Mesenchymal stem cell (in vitro differentiated cells and primary cell): ENCODE data around the gene OTX2.

Source experiments
- DNase-seq: peaks from one replicate; pipeline ENCODE4 v3.0.0-alpha.2; 2013
- H2AFZ ChIP-seq: one replicate; pipeline ENCODE4 v1.6.1; 2013; ENCODE audit warnings: low read depth, mild to moderate bottlenecking, control low read depth, inconsistent platforms, low read length, moderate library complexity
- H2AK5ac ChIP-seq: 2 replicates; pipeline ENCODE4 v1.6.1; 2013; ENCODE audit warnings: low read length, moderate library complexity, mild to moderate bottlenecking, inconsistent platforms; ENCODE audit not compliant: severe bottlenecking
- H2BK120ac ChIP-seq: one replicate; pipeline ENCODE4 v1.6.1; 2013; ENCODE audit warnings: low read depth, mild to moderate bottlenecking, inconsistent platforms, low read length, moderate library complexity
- H2BK12ac ChIP-seq, 2 experiments: one replicate each; pipeline ENCODE4 v1.6.1; 2013; ENCODE audit warnings: inconsistent platforms in 2 of 2, low read length in 2 of 2, mild to moderate bottlenecking in 2 of 2, moderate library complexity in 2 of 2, control low read depth in 1 of 2
- H2BK15ac ChIP-seq: one replicate; pipeline ENCODE4 v1.6.1; 2013; ENCODE audit warnings: mild to moderate bottlenecking, low read depth, inconsistent platforms; ENCODE audit not compliant: poor library complexity, severe bottlenecking
- H2BK5ac ChIP-seq: 2 replicates; pipeline ENCODE4 v1.6.1; 2013; ENCODE audit warnings: low read depth, mild to moderate bottlenecking, low read length, control low read depth, inconsistent platforms; ENCODE audit not compliant: poor library complexity, severe bottlenecking
- H3K14ac ChIP-seq, 2 experiments: one replicate each; pipeline ENCODE4 v1.6.1; 2013; ENCODE audit warnings: inconsistent platforms in 2 of 2, low read length in 2 of 2, control low read depth in 1 of 2, mild to moderate bottlenecking in 1 of 2, moderate library complexity in 1 of 2
- H3K18ac ChIP-seq, 2 experiments: one replicate each; pipeline ENCODE4 v1.6.1; 2013; ENCODE audit warnings: inconsistent platforms in 2 of 2, low read length in 2 of 2, control low read depth in 1 of 2, low read depth in 1 of 2, mild to moderate bottlenecking in 1 of 2
- H3K23ac ChIP-seq, 2 experiments: one replicate each; pipeline ENCODE4 v1.6.1; 2013; ENCODE audit warnings: inconsistent platforms in 2 of 2, low read length in 2 of 2, mild to moderate bottlenecking in 2 of 2, moderate library complexity in 2 of 2, control low read depth in 1 of 2
- H3K27ac ChIP-seq: 2 replicates; pipeline ENCODE4 v1.5.1; 2013; ENCODE audit warnings: mild to moderate bottlenecking, moderate library complexity, low read length, control low read depth, inconsistent platforms; ENCODE audit not compliant: poor library complexity, severe bottlenecking
- H3K27me3 ChIP-seq, 2 experiments: 2 replicates each; pipeline versions ENCODE4 v1.6.1 to v1.7.0; 2013; ENCODE audit warnings: low read length in 2 of 2, mild to moderate bottlenecking in 2 of 2, moderate library complexity in 2 of 2, control low read depth in 1 of 2, inconsistent platforms in 1 of 2; ENCODE audit not compliant: control insufficient read depth in 1 of 2, insufficient read depth in 1 of 2
- H3K36me3 ChIP-seq, 2 experiments: 2 replicates each; pipeline versions ENCODE4 v1.6.1 to v1.7.0; 2013; ENCODE audit warnings: low read length in 2 of 2, control low read depth in 1 of 2, inconsistent platforms in 1 of 2, low read depth in 1 of 2, mild to moderate bottlenecking in 1 of 2; ENCODE audit not compliant: insufficient read depth in 2 of 2, control insufficient read depth in 1 of 2
- H3K4ac ChIP-seq, 2 experiments: one replicate each; pipeline ENCODE4 v1.6.1; 2013; ENCODE audit warnings: inconsistent platforms in 2 of 2, low read length in 2 of 2, mild to moderate bottlenecking in 2 of 2, moderate library complexity in 2 of 2, control low read depth in 1 of 2, low read depth in 1 of 2
- H3K4me1 ChIP-seq: 2 replicates; pipeline ENCODE4 v1.6.1; 2013; ENCODE audit warnings: low read depth, low read length, control low read depth; ENCODE audit not compliant: control insufficient read depth, insufficient read depth
- H3K4me2 ChIP-seq: 2 replicates; pipeline ENCODE4 v1.6.1; 2013; ENCODE audit warnings: low read length, mild to moderate bottlenecking, inconsistent platforms; ENCODE audit not compliant: poor library complexity, severe bottlenecking
- H3K4me3 ChIP-seq, 2 experiments: 2 replicates each; pipeline versions ENCODE4 v1.5.1 to v1.7.0; 2013; ENCODE audit warnings: low read length in 2 of 2, mild to moderate bottlenecking in 2 of 2, control low read depth in 1 of 2, low read depth in 1 of 2; ENCODE audit not compliant: insufficient read depth in 1 of 2
- H3K79me1 ChIP-seq: replicated peaks from 2 replicates; pipeline ENCODE4 v1.6.1; 2013; ENCODE audit warnings: mild to moderate bottlenecking, control low read depth, low read length, inconsistent platforms; ENCODE audit not compliant: poor library complexity, severe bottlenecking
- H3K9ac ChIP-seq: 2 replicates; pipeline ENCODE4 v1.7.0; 2013; ENCODE audit warnings: mild to moderate bottlenecking, low read length, moderate library complexity
- H3K9me3 ChIP-seq: 2 replicates; pipeline ENCODE4 v1.7.0; 2013; ENCODE audit warnings: mild to moderate bottlenecking, low read length; ENCODE audit not compliant: control insufficient read depth
- H4K8ac ChIP-seq: one replicate; pipeline ENCODE4 v1.6.1; 2013; ENCODE audit warnings: inconsistent platforms, mild to moderate bottlenecking, low read length, moderate library complexity
- H4K91ac ChIP-seq: one replicate; pipeline ENCODE4 v1.6.1; 2013; ENCODE audit warnings: mild to moderate bottlenecking, low read length, inconsistent platforms
- WGBS: methylation state at CpG from one replicate; pipeline ENCODE4 v1.1.7; 2013; ENCODE audit warnings: mixed read lengths; 5-methylcytosine and 5-hydroxymethylcytosine counted together

The OTX2 gene

DNA sequence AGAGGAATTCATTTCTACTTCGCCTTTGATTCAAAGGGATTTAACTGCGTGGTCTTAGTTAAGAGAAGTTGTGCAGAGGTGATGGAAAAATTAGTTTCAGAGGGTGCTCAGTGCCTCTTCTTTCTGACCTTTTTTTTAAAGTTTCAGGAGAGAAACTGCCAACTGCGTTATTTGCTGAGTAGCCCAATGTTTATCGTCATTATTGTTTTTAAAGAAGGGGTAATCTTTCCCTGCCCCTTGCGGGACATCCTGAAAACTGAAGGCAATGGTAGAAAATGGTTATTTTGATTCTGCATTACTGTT, 11.0 kb downstream of the OTX2 start:
- no peaks in the 10 kb centered on the region for H3K79me1 ChIP-seq
- no peak overlapping the region for H2BK120ac ChIP-seq
- H3K4me1 ChIP-seq = peaks cover 8% of the 10 kb centered on the region
- no peak overlapping the region for H4K8ac ChIP-seq
- no peak overlapping the region for H2BK15ac ChIP-seq
- H3K23ac ChIP-seq = no peak overlapping the region
- no peaks in the 10 kb centered on the region for H3K36me3 ChIP-seq
- H3K4me3 ChIP-seq = no peak overlapping the region
- peaks cover 5% of the 10 kb centered on the region for H3K9me3 ChIP-seq
- no peak overlapping the region for H4K91ac ChIP-seq
- H2BK5ac ChIP-seq = no peak overlapping the region
- H2AFZ ChIP-seq = no peak overlapping the region
- no peak for DNase-seq
- H3K4me2 ChIP-seq = no peak overlapping the region
- no peak overlapping the region for H3K9ac ChIP-seq
- H3K14ac ChIP-seq = no peak overlapping the region
- H2AK5ac ChIP-seq = no peak overlapping the region
- no peak overlapping the region for H2BK12ac ChIP-seq
- no peak overlapping the region for H3K27ac ChIP-seq
- H3K4ac ChIP-seq = no peak overlapping the region
- no peak overlapping the region for H3K18ac ChIP-seq
- WGBS = 27% methylated on average over 5 of the region's 5 CpGs
- H3K27me3 ChIP-seq = peaks cover 92 to 99% of the 10 kb centered on the region in 2 experiments

- 25% methylated on average over 35 of the region's 41 CpGs for WGBS
- Histone ChIP-seq H3K9ac (no peak overlapping the region), H3K9me3 (peaks cover 5% of the 10 kb centered on the region)
These were observed 11.6 kb downstream of the OTX2 start for GRCh38 chr14:56798447-56799342.

DNA sequence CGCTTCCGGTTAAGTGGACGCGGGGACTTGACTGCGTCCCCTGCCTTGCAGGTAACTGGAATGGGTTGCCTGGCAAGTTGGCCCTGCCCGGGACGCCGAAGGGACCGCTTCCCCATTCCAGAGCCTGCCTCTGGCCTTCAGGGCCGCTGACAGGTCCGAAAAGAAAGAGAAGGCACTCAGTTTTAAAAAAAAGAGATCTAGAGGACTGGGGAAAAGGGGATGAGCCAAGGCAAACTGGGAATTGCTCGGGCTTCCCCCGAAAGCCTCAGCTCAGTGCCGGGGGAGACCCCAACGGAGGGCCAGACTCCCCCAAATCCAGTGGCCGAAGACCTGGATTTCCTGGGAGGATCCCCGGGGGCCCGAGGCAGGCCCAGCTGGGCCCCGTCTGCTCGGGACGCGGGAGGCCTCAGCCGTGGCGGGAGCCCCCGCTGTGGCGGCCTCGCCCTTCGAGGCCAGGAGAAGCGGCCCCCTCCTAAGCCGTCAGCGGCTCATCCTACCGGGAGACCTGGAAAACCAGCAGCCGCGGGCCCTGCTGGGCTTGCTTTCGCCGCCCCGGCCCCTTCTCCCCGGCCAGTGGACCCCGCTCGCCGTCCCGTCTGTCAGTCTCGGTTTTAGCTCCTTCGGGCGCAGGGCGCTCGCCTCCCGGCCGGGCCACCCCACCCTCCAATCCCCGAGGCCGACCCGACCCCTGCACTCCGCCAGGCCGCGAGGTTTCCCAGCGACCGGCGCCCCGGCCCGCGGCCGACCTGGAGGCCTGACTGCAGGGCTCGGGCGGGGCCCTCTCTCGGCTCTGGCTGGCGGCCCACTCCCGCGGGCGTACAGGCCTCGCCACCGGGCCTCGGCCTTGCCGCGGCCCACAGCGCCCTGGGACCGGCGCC, 12.5 kb downstream of the OTX2 start:
- Histone ChIP-seq H3K4ac (no peak overlapping the region), H2AFZ (no peak overlapping the region), H2AK5ac (no peak overlapping the region), H3K4me1 (peaks cover 8% of the 10 kb centered on the region), H3K14ac (no peak overlapping the region), H3K27ac (no peak overlapping the region), H3K4me3 (peak overlapping the region in 1 of 2 experiments; percentile 2), H4K8ac (no peak overlapping the region), H2BK12ac (no peak overlapping the region), H3K9me3 (peaks cover 5% of the 10 kb centered on the region), H2BK5ac (no peak overlapping the region), H4K91ac (no peak overlapping the region), H3K9ac (no peak overlapping the region), H2BK120ac (no peak overlapping the region), H3K79me1 (no peaks in the 10 kb centered on the region), H2BK15ac (no peak overlapping the region), H3K27me3 (peaks cover 90 to 99% of the 10 kb centered on the region in 2 experiments), H3K36me3 (no peaks in the 10 kb centered on the region), H3K23ac (no peak overlapping the region), H3K4me2 (no peak overlapping the region), H3K18ac (no peak overlapping the region)
- 12% methylated on average over 64 of the region's 77 CpGs for WGBS
- DNase-seq = no peak

More at GRCh38 chr14:56798447-56799342, 11.6 kb downstream of the OTX2 start:
- Histone ChIP-seq H3K27ac (no peak overlapping the region), H3K4me3 (no peak overlapping the region), H3K36me3 (no peaks in the 10 kb centered on the region), H4K91ac (no peak overlapping the region), H2BK15ac (no peak overlapping the region), H2AK5ac (no peak overlapping the region), H3K4ac (no peak overlapping the region), H3K23ac (no peak overlapping the region), H3K18ac (no peak overlapping the region), H3K27me3 (peaks cover 92 to 99% of the 10 kb centered on the region in 2 experiments), H3K4me2 (no peak overlapping the region), H2BK5ac (no peak overlapping the region), H3K79me1 (no peaks in the 10 kb centered on the region), H3K4me1 (peaks cover 8% of the 10 kb centered on the region), H2AFZ (no peak overlapping the region), H2BK12ac (no peak overlapping the region), H4K8ac (no peak overlapping the region), H3K14ac (no peak overlapping the region), H2BK120ac (no peak overlapping the region)
- DNase-seq = no peak

- H3K4ac ChIP-seq = no peak overlapping the region
- no peak overlapping the region for H3K27ac ChIP-seq
- H2BK15ac ChIP-seq = no peak overlapping the region
- H2AFZ ChIP-seq = no peak overlapping the region
- H3K9me3 ChIP-seq = peaks cover 5% of the 10 kb centered on the region
- no peaks in the 10 kb centered on the region for H3K36me3 ChIP-seq
- H3K23ac ChIP-seq = no peak overlapping the region
- H2BK120ac ChIP-seq = no peak overlapping the region
- H2BK5ac ChIP-seq = no peak overlapping the region
- no peaks in the 10 kb centered on the region for H3K79me1 ChIP-seq
- no peak overlapping the region for H3K14ac ChIP-seq
- no peak overlapping the region for H2BK12ac ChIP-seq
- H2AK5ac ChIP-seq = no peak overlapping the region
- no peak overlapping the region for H3K4me2 ChIP-seq
- peaks cover 8% of the 10 kb centered on the region for H3K4me1 ChIP-seq
- 21% methylated on average over 23 of the region's 23 CpGs for WGBS
- no peak overlapping the region for H3K9ac ChIP-seq
- DNase-seq = no peak
- H4K91ac ChIP-seq = no peak overlapping the region
- H3K27me3 ChIP-seq = peaks cover 84 to 94% of the 10 kb centered on the region in 2 experiments
- H3K18ac ChIP-seq = no peak overlapping the region
- H4K8ac ChIP-seq = no peak overlapping the region
- H3K4me3 ChIP-seq = peak overlapping the region in 1 of 2 experiments; percentile 2
These were observed 13.2 kb downstream of the OTX2 start for GRCh38 chr14:56797003-56797568.
